WTC11 (cell line): Measurements from ENCODE around the gene PRRC2B.

Experiments used
- CREM ChIP-seq: sonication (generic); formaldehyde crosslinking; IDR thresholded peaks from 2 replicates; pipeline ENCODE4 v1.8.1; 2022; ENCODE audit warnings: mild to moderate bottlenecking, missing genetic modification reagents, moderate library complexity
- CTCF ChIP-seq: fragments of 200-600 bp; IDR thresholded peaks from 2 replicates; pipeline ENCODE4 v1.8.0; 2022; ENCODE audit warnings: antibody characterized with exemption
- NR3C1 ChIP-seq: sonication (generic); formaldehyde crosslinking; conservative IDR thresholded peaks from 2 replicates; pipeline ENCODE4 v1.8.1; 2023; ENCODE audit warnings: low read depth, mild to moderate bottlenecking, missing genetic modification reagents

- TF ChIP-seq CREM, result no peak
- TF ChIP-seq NR3C1 (CRISPR knock-in tag), result no peak
- no peak for TF ChIP-seq CTCF
Measured at GRCh38 chr9:131496844-131497405, 103.0 kb downstream of the PRRC2B start.
